Hepatocyte (in vitro differentiated cells): ENCODE measurements around the gene ZNF423. TPM values are rescaled to one million over a fixed set of nuclear protein-coding genes. Genes with fewer than 3 reads are reported as not detected.

Experiments
- DNase-seq: peaks from one replicate; pipeline ENCODE4 v3.0.0-alpha.2; 2016; ENCODE audit warnings: low spot score
- H2AFZ ChIP-seq: fragments of 200-600 bp; sonication (generic); 2 replicates; pipeline ENCODE4 v1.6.0; 2016; ENCODE audit warnings: antibody characterized with exemption, mild to moderate bottlenecking
- H3K27ac ChIP-seq: fragments of 200-600 bp; sonication (generic); 2 replicates; pipeline ENCODE4 v1.5.1; 2016; ENCODE audit warnings: mild to moderate bottlenecking
- H3K27me3 ChIP-seq: fragments of 200-600 bp; sonication (generic); 2 replicates; pipeline ENCODE4 v1.6.1; 2016
- H3K36me3 ChIP-seq: fragments of 200-600 bp; sonication (generic); replicated peaks from 2 replicates; pipeline ENCODE4 v1.5.1; 2016; ENCODE audit warnings: low read depth; ENCODE audit not compliant: insufficient read depth
- H3K4me1 ChIP-seq: fragments of 200-600 bp; sonication (generic); 2 replicates; pipeline ENCODE4 v1.5.1; 2016; ENCODE audit warnings: mild to moderate bottlenecking, moderate library complexity; ENCODE audit not compliant: insufficient read depth
- H3K4me2 ChIP-seq: fragments of 200-600 bp; sonication (generic); 2 replicates; pipeline ENCODE4 v1.6.0; 2016
- H3K4me3 ChIP-seq: fragments of 200-600 bp; sonication (generic); 2 replicates; pipeline ENCODE4 v1.5.1; 2016; ENCODE audit warnings: mild to moderate bottlenecking
- H3K79me2 ChIP-seq: fragments of 200-600 bp; sonication (generic); 2 replicates; pipeline ENCODE4 v1.6.0; 2017; ENCODE audit warnings: mild to moderate bottlenecking
- H3K9me2 ChIP-seq: fragments of 200-600 bp; sonication (generic); replicated peaks from 2 replicates; pipeline ENCODE4 v1.6.0; 2017; ENCODE audit warnings: mild to moderate bottlenecking; ENCODE audit not compliant: insufficient read depth
- H3K9me3 ChIP-seq: fragments of 200-600 bp; sonication (generic); 2 replicates; pipeline ENCODE4 v1.5.1; 2016; ENCODE audit warnings: low read depth, mild to moderate bottlenecking
- H4K20me1 ChIP-seq: fragments of 200-600 bp; sonication (generic); 2 replicates; pipeline ENCODE4 v1.6.0; 2016; ENCODE audit warnings: mild to moderate bottlenecking; ENCODE audit not compliant: insufficient read depth, poor library complexity, severe bottlenecking
- CTCF ChIP-seq: fragments of 200-600 bp; sonication (generic); IDR thresholded peaks from 2 replicates; pipeline ENCODE4 v1.5.1; 2016; ENCODE audit warnings: antibody characterized with exemption, mild to moderate bottlenecking; ENCODE audit not compliant: poor library complexity
- EZH2 ChIP-seq: fragments of 200-600 bp; sonication (generic); IDR thresholded peaks from 2 replicates; pipeline ENCODE4 v1.6.1; 2016; ENCODE audit warnings: antibody characterized with exemption, mild to moderate bottlenecking, borderline replicate concordance
- EZH2phosphoT487 ChIP-seq: fragments of 200-600 bp; sonication (generic); IDR thresholded peaks from one replicate; pipeline ENCODE4 v1.6.1; 2018; ENCODE audit warnings: antibody characterized with exemption, mild to moderate bottlenecking, low read depth, moderate library complexity; ENCODE audit not compliant: unreplicated experiment, severe bottlenecking
- WGBS: methylation state at CpG from one replicate; pipeline ENCODE4 v1.1.6; 2016; ENCODE audit warnings: low lambda C conversion rate; ENCODE audit errors: missing lambda C conversion rate; 5-methylcytosine and 5-hydroxymethylcytosine counted together
- polyA plus RNA-seq: library from polyadenylated mRNA; unstranded; fragments of >200 nt; fragmentation: Nextera tagmentation; extraction: Ambion mirVana; gene quantifications from 2 replicates; pipeline ENCODE4 v1.2.1, GENCODE V29; 2016
- total RNA-seq: library from RNA; depleted of rRNA; stranded (reverse); fragments of >200 nt; gene quantifications from 2 replicates; pipeline ENCODE4 v1.2.3, GENCODE V29; 2014

ZNF423 gene
- total and polyA plus RNA-seq, 2 experiments from 2014 or later: 9.6 to 11.8 TPM

- Histone ChIP-seq H3K27me3 (no peaks in the 10 kb centered on the region), H3K79me2 (peaks cover 6% of the 10 kb centered on the region), H3K9me3 (no peaks in the 10 kb centered on the region), H2AFZ (no peak overlapping the region), H3K27ac (peak overlapping the region; percentile 67), H4K20me1 (no peaks in the 10 kb centered on the region), H3K4me3 (no peak overlapping the region), H3K9me2 (no peaks in the 10 kb centered on the region), H3K36me3 (no peaks in the 10 kb centered on the region), H3K4me2 (no peak overlapping the region), H3K4me1 (peaks cover 5% of the 10 kb centered on the region)
- peak; percentile 70 for DNase-seq
- 52% methylated on average over 11 of the region's 11 CpGs for WGBS
- TF ChIP-seq EZH2 (no peak), EZH2phosphoT487 (no peak), CTCF (no peak)
Measured at GRCh38 chr16:49748322-49748721, 107.6 kb downstream of the ZNF423 start.

GRCh38 chr16:49747654-49748053, 108.3 kb downstream of the ZNF423 start:
- TF ChIP-seq CTCF: no peak
- TF ChIP-seq EZH2: no peak
- no peak for TF ChIP-seq EZH2phosphoT487
- DNase-seq: no peak
- no peak overlapping the region for H3K4me3 ChIP-seq
- H3K9me2 ChIP-seq: no peaks in the 10 kb centered on the region
- H3K4me2 ChIP-seq: no peak overlapping the region
- peaks cover 5% of the 10 kb centered on the region for H3K4me1 ChIP-seq
- no peaks in the 10 kb centered on the region for H4K20me1 ChIP-seq
- H3K27ac ChIP-seq: no peak overlapping the region
- H2AFZ ChIP-seq: no peak overlapping the region
- no peaks in the 10 kb centered on the region for H3K9me3 ChIP-seq
- H3K27me3 ChIP-seq: no peaks in the 10 kb centered on the region
- WGBS: 100% methylated on average over 3 of the region's 3 CpGs
- H3K36me3 ChIP-seq: no peaks in the 10 kb centered on the region
- peaks cover 5% of the 10 kb centered on the region for H3K79me2 ChIP-seq

GRCh38 chr16:49746545-49746944, 109.4 kb downstream of the ZNF423 start:
- no peak overlapping the region for H3K27ac ChIP-seq
- H3K79me2 ChIP-seq: no peaks in the 10 kb centered on the region
- H3K9me2 ChIP-seq: no peaks in the 10 kb centered on the region
- H3K36me3 ChIP-seq: no peaks in the 10 kb centered on the region
- DNase-seq: no peak
- TF ChIP-seq CTCF (no peak), EZH2 (no peak), EZH2phosphoT487 (no peak)
- WGBS: 95% methylated on average over 12 of the region's 13 CpGs
- H3K9me3 ChIP-seq: no peaks in the 10 kb centered on the region
- H2AFZ ChIP-seq: no peak overlapping the region
- peaks cover 5% of the 10 kb centered on the region for H3K4me1 ChIP-seq
- no peaks in the 10 kb centered on the region for H3K27me3 ChIP-seq
- H4K20me1 ChIP-seq: no peaks in the 10 kb centered on the region
- H3K4me2 ChIP-seq: no peak overlapping the region
- H3K4me3 ChIP-seq: no peak overlapping the region

- 92% methylated on average over 11 of the region's 11 CpGs for WGBS
- Histone ChIP-seq H3K79me2 (no peaks in the 10 kb centered on the region), H4K20me1 (no peaks in the 10 kb centered on the region), H3K9me2 (no peaks in the 10 kb centered on the region), H3K9me3 (no peaks in the 10 kb centered on the region), H3K27me3 (no peaks in the 10 kb centered on the region), H3K27ac (no peak overlapping the region), H3K4me3 (no peak overlapping the region), H3K4me1 (peaks cover 1% of the 10 kb centered on the region), H3K36me3 (no peaks in the 10 kb centered on the region), H3K4me2 (no peak overlapping the region), H2AFZ (no peak overlapping the region)
- no peak for DNase-seq
- TF ChIP-seq CTCF (no peak), EZH2 (no peak), EZH2phosphoT487 (no peak)
Measured at GRCh38 chr16:49745311-49745747, 110.6 kb downstream of the ZNF423 start.
